Panc1 (cell line): ENCODE results near the gene EGR1.

ENCODE experiments used
- POLR2AphosphoS5 ChIP-seq: IDR thresholded peaks from 2 replicates; pipeline ENCODE4 v1.6.1; 2012; ENCODE audit warnings: mild to moderate bottlenecking, low read depth, low read length, moderate library complexity
- SIN3A ChIP-seq: IDR thresholded peaks from 2 replicates; pipeline ENCODE4 v1.6.1; 2012; ENCODE audit warnings: low read depth, mild to moderate bottlenecking, low read length, moderate library complexity, borderline replicate concordance; ENCODE audit not compliant: insufficient read depth
- TF ChIP-seq, protein P1 (sequence below): fragments of 450-650 bp; IDR thresholded peaks from 2 replicates; pipeline ENCODE4 v1.5.1; 2017; ENCODE audit warnings: mild to moderate bottlenecking
- TF ChIP-seq, protein P2 (sequence below), 2 experiments: IDR thresholded peaks; 2 replicates each; pipeline ENCODE4 v1.6.1; 2011 to 2012; ENCODE audit warnings: low read depth in 2 of 2, control low read depth in 1 of 2, low read length in 1 of 2, mild to moderate bottlenecking in 1 of 2, moderate library complexity in 1 of 2; ENCODE audit not compliant: insufficient read depth in 1 of 2

- TF ChIP-seq, protein P1, sequence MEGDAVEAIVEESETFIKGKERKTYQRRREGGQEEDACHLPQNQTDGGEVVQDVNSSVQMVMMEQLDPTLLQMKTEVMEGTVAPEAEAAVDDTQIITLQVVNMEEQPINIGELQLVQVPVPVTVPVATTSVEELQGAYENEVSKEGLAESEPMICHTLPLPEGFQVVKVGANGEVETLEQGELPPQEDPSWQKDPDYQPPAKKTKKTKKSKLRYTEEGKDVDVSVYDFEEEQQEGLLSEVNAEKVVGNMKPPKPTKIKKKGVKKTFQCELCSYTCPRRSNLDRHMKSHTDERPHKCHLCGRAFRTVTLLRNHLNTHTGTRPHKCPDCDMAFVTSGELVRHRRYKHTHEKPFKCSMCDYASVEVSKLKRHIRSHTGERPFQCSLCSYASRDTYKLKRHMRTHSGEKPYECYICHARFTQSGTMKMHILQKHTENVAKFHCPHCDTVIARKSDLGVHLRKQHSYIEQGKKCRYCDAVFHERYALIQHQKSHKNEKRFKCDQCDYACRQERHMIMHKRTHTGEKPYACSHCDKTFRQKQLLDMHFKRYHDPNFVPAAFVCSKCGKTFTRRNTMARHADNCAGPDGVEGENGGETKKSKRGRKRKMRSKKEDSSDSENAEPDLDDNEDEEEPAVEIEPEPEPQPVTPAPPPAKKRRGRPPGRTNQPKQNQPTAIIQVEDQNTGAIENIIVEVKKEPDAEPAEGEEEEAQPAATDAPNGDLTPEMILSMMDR = no peak
- TF ChIP-seq POLR2AphosphoS5 = no peak
- no peak for TF ChIP-seq SIN3A
- TF ChIP-seq, protein P2, sequence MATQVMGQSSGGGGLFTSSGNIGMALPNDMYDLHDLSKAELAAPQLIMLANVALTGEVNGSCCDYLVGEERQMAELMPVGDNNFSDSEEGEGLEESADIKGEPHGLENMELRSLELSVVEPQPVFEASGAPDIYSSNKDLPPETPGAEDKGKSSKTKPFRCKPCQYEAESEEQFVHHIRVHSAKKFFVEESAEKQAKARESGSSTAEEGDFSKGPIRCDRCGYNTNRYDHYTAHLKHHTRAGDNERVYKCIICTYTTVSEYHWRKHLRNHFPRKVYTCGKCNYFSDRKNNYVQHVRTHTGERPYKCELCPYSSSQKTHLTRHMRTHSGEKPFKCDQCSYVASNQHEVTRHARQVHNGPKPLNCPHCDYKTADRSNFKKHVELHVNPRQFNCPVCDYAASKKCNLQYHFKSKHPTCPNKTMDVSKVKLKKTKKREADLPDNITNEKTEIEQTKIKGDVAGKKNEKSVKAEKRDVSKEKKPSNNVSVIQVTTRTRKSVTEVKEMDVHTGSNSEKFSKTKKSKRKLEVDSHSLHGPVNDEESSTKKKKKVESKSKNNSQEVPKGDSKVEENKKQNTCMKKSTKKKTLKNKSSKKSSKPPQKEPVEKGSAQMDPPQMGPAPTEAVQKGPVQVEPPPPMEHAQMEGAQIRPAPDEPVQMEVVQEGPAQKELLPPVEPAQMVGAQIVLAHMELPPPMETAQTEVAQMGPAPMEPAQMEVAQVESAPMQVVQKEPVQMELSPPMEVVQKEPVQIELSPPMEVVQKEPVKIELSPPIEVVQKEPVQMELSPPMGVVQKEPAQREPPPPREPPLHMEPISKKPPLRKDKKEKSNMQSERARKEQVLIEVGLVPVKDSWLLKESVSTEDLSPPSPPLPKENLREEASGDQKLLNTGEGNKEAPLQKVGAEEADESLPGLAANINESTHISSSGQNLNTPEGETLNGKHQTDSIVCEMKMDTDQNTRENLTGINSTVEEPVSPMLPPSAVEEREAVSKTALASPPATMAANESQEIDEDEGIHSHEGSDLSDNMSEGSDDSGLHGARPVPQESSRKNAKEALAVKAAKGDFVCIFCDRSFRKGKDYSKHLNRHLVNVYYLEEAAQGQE (IDR thresholded peaks at IDR 0.05; ENCODE audit: insufficient read depth in 1 of 2, low read depth in 2 of 2, low read length in 1 of 2) = no peak
Measured at GRCh38 chr5:138448070-138448469, 17.2 kb upstream of the EGR1 start.
